ENCODE results near the gene ABHD17A. TPM values are rescaled to one million over a fixed set of nuclear protein-coding genes. Genes with fewer than 3 reads are reported as not detected.
A peak's percentile ranks its signal among the peaks of the same experiment; 100 is the strongest.

The ABHD17A gene
- total and polyA plus RNA-seq, 9 of the 15 experiments (the other 6 are each of a cell fraction or from before 2014, with no cell fraction given) = 0.04 to 135 (median 21.8) TPM; not detected in 1

GRCh38 chr19:1875646-1876495 lies 9.4 kb downstream of the ABHD17A start (continued):
- no peak for TF ChIP-seq CUX1 (CRISPR knock-in tag; IDR thresholded peaks at IDR 0.05)
- peak; percentile 53; the same call in 1 of the 2 replicates for TF ChIP-seq ATF1 (CRISPR knock-in tag; IDR thresholded peaks at IDR 0.05)
- peak; percentile 92 for TF ChIP-seq ATF1 (tag; IDR thresholded peaks at IDR 0.05)
- peak; percentile 33; the same call in 1 of the 2 replicates for TF ChIP-seq MYNN (IDR thresholded peaks at IDR 0.05)
- TF ChIP-seq MYNN (CRISPR knock-in tag; IDR thresholded peaks at IDR 0.05) = no peak
- no peak for TF ChIP-seq POU5F1 (IDR thresholded peaks at IDR 0.05; ENCODE audit: borderline replicate concordance, low read depth, low read length, partially characterized antibody)
- no peak for TF ChIP-seq MECOM (CRISPR knock-in tag; IDR thresholded peaks at IDR 0.05)
- TF ChIP-seq SRSF3 (IDR thresholded peaks at IDR 0.05; ENCODE audit: insufficient read depth, low read length) = no peak
- no peak for TF ChIP-seq CBX8 (IDR thresholded peaks at IDR 0.05; ENCODE audit: borderline replicate concordance, extremely low read depth, low read depth, low read length, poor library complexity, severe bottlenecking)
- TF ChIP-seq CBFA2T2 (conservative IDR thresholded peaks at IDR 0.05) = peak; percentile 72
- no peak; the same call in none of the 2 replicates for TF ChIP-seq ZNF511 (CRISPR knock-in tag; IDR thresholded peaks at IDR 0.05)
- peak; percentile 77 for TF ChIP-seq FIP1L1 (IDR thresholded peaks at IDR 0.05; ENCODE audit: low read depth, low read length, poor library complexity, severe bottlenecking)
- no peak for TF ChIP-seq ZNF140 (CRISPR knock-in tag; IDR thresholded peaks at IDR 0.05)
- no peak for TF ChIP-seq ZNF707 (CRISPR knock-in tag; conservative IDR thresholded peaks at IDR 0.05)
- TF ChIP-seq ZNF174 (CRISPR knock-in tag; IDR thresholded peaks at IDR 0.05) = no peak
- no peak for TF ChIP-seq FOXK1 (CRISPR knock-in tag; IDR thresholded peaks at IDR 0.05; ENCODE audit: borderline replicate concordance)
- no peak for TF ChIP-seq HDGF (IDR thresholded peaks at IDR 0.05)
- no peak for TF ChIP-seq ZBTB5 (IDR thresholded peaks at IDR 0.05)
- no peak for TF ChIP-seq ZNF445 (CRISPR knock-in tag; IDR thresholded peaks at IDR 0.05; ENCODE audit: low read depth)
- TF ChIP-seq ELF2 (CRISPR knock-in tag; IDR thresholded peaks at IDR 0.05) = peak; percentile 95
- no peak for TF ChIP-seq ZNF316 (IDR thresholded peaks at IDR 0.05)

Data from K562 (cell line).